ENCODE data around the gene R3HDM4.

The R3HDM4 gene

GRCh38 chr19:926589-927350 lies 13.8 kb upstream of the R3HDM4 start:
- peaks cover 2% of the 10 kb centered on the region for H3K4me1 ChIP-seq (ENCODE audit: insufficient read depth, low read length, poor library complexity, severe bottlenecking)
- no peaks in the 10 kb centered on the region for H3K36me3 ChIP-seq (ENCODE audit: insufficient read depth, low read length)
- H3K9ac ChIP-seq (ENCODE audit: low read depth, low read length, poor library complexity, severe bottlenecking), result peak overlapping the region; percentile 98
- peak overlapping the region; percentile 100 for H3K4me3 ChIP-seq (ENCODE audit: low read length, poor library complexity, severe bottlenecking)
- peaks cover 31% of the 10 kb centered on the region for H3K79me2 ChIP-seq (ENCODE audit: insufficient read depth, low read length)
- H3K4me2 ChIP-seq (ENCODE audit: low read depth, low read length, poor library complexity, severe bottlenecking), result peak overlapping the region; percentile 81
- TF ChIP-seq CTCF (conservative IDR thresholded peaks at IDR 0.05; ENCODE audit: low read length) (no peak), EZH2phosphoT487 (IDR thresholded peaks at IDR 0.05; ENCODE audit: borderline replicate concordance) (no peak)
- no peaks in the 10 kb centered on the region for H3K9me3 ChIP-seq (ENCODE audit: insufficient read depth, low read depth, low read length)
- H4K20me1 ChIP-seq (ENCODE audit: insufficient read depth, low read length, poor library complexity, severe bottlenecking), result peaks cover 4% of the 10 kb centered on the region
- H2AFZ ChIP-seq (ENCODE audit: low read length), result peak overlapping the region; percentile 73
- H3K9me2 ChIP-seq (replicated peaks; ENCODE audit: low read depth, low read length), result no peaks in the 10 kb centered on the region
- no peaks in the 10 kb centered on the region for H3F3A ChIP-seq (ENCODE audit: low read depth)
- H3K27me3 ChIP-seq (ENCODE audit: insufficient read depth, low read length, poor library complexity, severe bottlenecking), result peaks cover 5% of the 10 kb centered on the region

GRCh38 chr19:926323-926588 lies 13.2 kb upstream of the R3HDM4 start:
- Histone ChIP-seq H3K27me3 (ENCODE audit: insufficient read depth, low read length, poor library complexity, severe bottlenecking) (peaks cover 5% of the 10 kb centered on the region), H3K4me2 (ENCODE audit: low read depth, low read length, poor library complexity, severe bottlenecking) (peak overlapping the region; percentile 81), H3F3A (ENCODE audit: low read depth) (no peaks in the 10 kb centered on the region), H2AFZ (ENCODE audit: low read length) (peak overlapping the region; percentile 73), H3K4me1 (ENCODE audit: insufficient read depth, low read length, poor library complexity, severe bottlenecking) (peaks cover 2% of the 10 kb centered on the region), H3K9ac (ENCODE audit: low read depth, low read length, poor library complexity, severe bottlenecking) (peak overlapping the region; percentile 98), H3K36me3 (ENCODE audit: insufficient read depth, low read length) (no peaks in the 10 kb centered on the region), H4K20me1 (ENCODE audit: insufficient read depth, low read length, poor library complexity, severe bottlenecking) (peaks cover 4% of the 10 kb centered on the region), H3K9me3 (ENCODE audit: insufficient read depth, low read depth, low read length) (no peaks in the 10 kb centered on the region), H3K79me2 (ENCODE audit: insufficient read depth, low read length) (peaks cover 31% of the 10 kb centered on the region), H3K4me3 (ENCODE audit: low read length, poor library complexity, severe bottlenecking) (peak overlapping the region; percentile 100), H3K9me2 (replicated peaks; ENCODE audit: low read depth, low read length) (no peaks in the 10 kb centered on the region)
- TF ChIP-seq EZH2phosphoT487 (IDR thresholded peaks at IDR 0.05; ENCODE audit: borderline replicate concordance), result no peak
- TF ChIP-seq CTCF (conservative IDR thresholded peaks at IDR 0.05; ENCODE audit: low read length), result no peak

- H2AFZ ChIP-seq (ENCODE audit: low read length), result peak within 1 kb of the TSS; percentile 93
- peaks cover 2% of the 10 kb centered on the region for H3K4me1 ChIP-seq (ENCODE audit: insufficient read depth, low read length, poor library complexity, severe bottlenecking)
- H3K79me2 ChIP-seq (ENCODE audit: insufficient read depth, low read length), result peaks cover 31% of the 10 kb centered on the region
- H3F3A ChIP-seq (ENCODE audit: low read depth), result no peaks in the 10 kb centered on the region
- peaks cover 4% of the 10 kb centered on the region for H4K20me1 ChIP-seq (ENCODE audit: insufficient read depth, low read length, poor library complexity, severe bottlenecking)
- no peaks in the 10 kb centered on the region for H3K36me3 ChIP-seq (ENCODE audit: insufficient read depth, low read length)
- peak within 1 kb of the TSS; percentile 98 for H3K9ac ChIP-seq (ENCODE audit: low read depth, low read length, poor library complexity, severe bottlenecking)
- no peaks in the 10 kb centered on the region for H3K9me2 ChIP-seq (replicated peaks; ENCODE audit: low read depth, low read length)
- TF ChIP-seq EZH2phosphoT487 (IDR thresholded peaks at IDR 0.05; ENCODE audit: borderline replicate concordance) (no peak), CTCF (conservative IDR thresholded peaks at IDR 0.05; ENCODE audit: low read length) (no peak)
- H3K4me3 ChIP-seq (ENCODE audit: low read length, poor library complexity, severe bottlenecking), result peak within 1 kb of the TSS; percentile 100
- peaks cover 5% of the 10 kb centered on the region for H3K27me3 ChIP-seq (ENCODE audit: insufficient read depth, low read length, poor library complexity, severe bottlenecking)
- H3K9me3 ChIP-seq (ENCODE audit: insufficient read depth, low read depth, low read length), result no peaks in the 10 kb centered on the region
- peak within 1 kb of the TSS; percentile 92 for H3K4me2 ChIP-seq (ENCODE audit: low read depth, low read length, poor library complexity, severe bottlenecking)
Observed at GRCh38 chr19:925526-926322, 12.7 kb upstream of the R3HDM4 start, which contains the start of gene ARID3A. TSS of gene ARID3A (plus strand) at chr19:926035. CDS start at chr19:929529, 3,494 bp downstream.

All from Loucy (cell line).